SK-N-SH (cell line): ENCODE data around the gene TUBA3C.

ENCODE experiments used
- EP300 ChIP-seq, 2 experiments: IDR thresholded peaks; 2 replicates each; pipeline versions ENCODE4 v1.4.0 to v1.6.1; 2012; ENCODE audit warnings: borderline replicate concordance in 1 of 2, low read depth in 1 of 2, low read length in 1 of 2
- GABPA ChIP-seq: IDR thresholded peaks from 2 replicates; pipeline ENCODE4 v1.4.0; 2012; ENCODE audit warnings: low read depth, mild to moderate bottlenecking
- MXI1 ChIP-seq: IDR thresholded peaks from 2 replicates; pipeline ENCODE4 v1.6.1; 2012; ENCODE audit warnings: mild to moderate bottlenecking, low read depth, low read length, improper control_type of control experiment
- NRF1 ChIP-seq: IDR thresholded peaks from 2 replicates; pipeline ENCODE4 v1.6.1; 2012; ENCODE audit warnings: low read depth, mild to moderate bottlenecking, low read length
- POLR2AphosphoS5 ChIP-seq: IDR thresholded peaks from 2 replicates; pipeline ENCODE4 v1.6.1; 2012; ENCODE audit warnings: low read depth, low read length
- RAD21 ChIP-seq: IDR thresholded peaks from 2 replicates; pipeline ENCODE4 v1.6.1; 2012; ENCODE audit warnings: mild to moderate bottlenecking, low read length
- RFX5 ChIP-seq: IDR thresholded peaks from 2 replicates; pipeline ENCODE4 v1.6.1; 2012; ENCODE audit warnings: mild to moderate bottlenecking, improper control_type of control experiment, low read length
- TAF1 ChIP-seq: IDR thresholded peaks from 2 replicates; pipeline ENCODE4 v1.6.1; 2012; ENCODE audit warnings: low read depth, mild to moderate bottlenecking, low read length, moderate library complexity, borderline replicate concordance
- TCF12 ChIP-seq: IDR thresholded peaks from 2 replicates; pipeline ENCODE4 v1.4.0; 2012
- TF ChIP-seq, protein P1 (sequence below): fragments of 200-600 bp; sonication (generic); IDR thresholded peaks from 2 replicates; pipeline ENCODE4 v1.6.1; 2017; ENCODE audit warnings: antibody characterized with exemption, mild to moderate bottlenecking, moderate library complexity

DNA sequence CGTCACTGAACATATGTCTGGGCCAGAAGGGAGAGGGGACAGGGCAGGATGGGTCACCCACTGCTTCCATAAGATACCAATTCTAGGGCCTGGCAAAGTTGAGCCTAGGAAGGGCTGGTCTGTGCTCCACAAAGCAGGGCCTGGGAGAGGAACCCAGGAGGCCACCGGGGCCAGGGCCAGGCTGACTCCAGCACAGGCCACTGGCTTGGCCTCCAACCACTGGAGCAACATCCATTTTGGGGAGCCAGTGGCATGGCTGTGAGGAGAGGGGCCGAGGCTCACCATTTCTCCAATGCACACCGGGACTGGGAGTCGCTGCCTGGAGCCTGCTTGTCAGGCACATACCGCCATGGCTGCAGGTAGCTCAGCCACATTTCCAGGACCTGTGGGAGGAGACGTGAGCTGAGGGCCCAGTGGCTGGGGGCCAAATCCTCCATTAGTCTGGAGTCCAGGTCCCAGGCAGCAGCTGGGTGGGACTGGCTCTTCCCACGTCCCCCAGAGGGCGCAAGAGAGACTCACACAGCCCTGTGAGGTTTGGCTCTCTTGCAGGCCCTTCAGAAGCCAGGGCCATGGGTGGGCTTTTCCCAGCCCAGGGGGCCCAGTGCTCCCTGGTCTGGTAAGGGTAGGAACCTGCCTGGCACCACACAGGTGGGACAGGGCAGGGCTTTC, 27.7 kb downstream of the TUBA3C start:
- TF ChIP-seq, protein P1, sequence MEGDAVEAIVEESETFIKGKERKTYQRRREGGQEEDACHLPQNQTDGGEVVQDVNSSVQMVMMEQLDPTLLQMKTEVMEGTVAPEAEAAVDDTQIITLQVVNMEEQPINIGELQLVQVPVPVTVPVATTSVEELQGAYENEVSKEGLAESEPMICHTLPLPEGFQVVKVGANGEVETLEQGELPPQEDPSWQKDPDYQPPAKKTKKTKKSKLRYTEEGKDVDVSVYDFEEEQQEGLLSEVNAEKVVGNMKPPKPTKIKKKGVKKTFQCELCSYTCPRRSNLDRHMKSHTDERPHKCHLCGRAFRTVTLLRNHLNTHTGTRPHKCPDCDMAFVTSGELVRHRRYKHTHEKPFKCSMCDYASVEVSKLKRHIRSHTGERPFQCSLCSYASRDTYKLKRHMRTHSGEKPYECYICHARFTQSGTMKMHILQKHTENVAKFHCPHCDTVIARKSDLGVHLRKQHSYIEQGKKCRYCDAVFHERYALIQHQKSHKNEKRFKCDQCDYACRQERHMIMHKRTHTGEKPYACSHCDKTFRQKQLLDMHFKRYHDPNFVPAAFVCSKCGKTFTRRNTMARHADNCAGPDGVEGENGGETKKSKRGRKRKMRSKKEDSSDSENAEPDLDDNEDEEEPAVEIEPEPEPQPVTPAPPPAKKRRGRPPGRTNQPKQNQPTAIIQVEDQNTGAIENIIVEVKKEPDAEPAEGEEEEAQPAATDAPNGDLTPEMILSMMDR = peak; percentile 51
- TF ChIP-seq RAD21 (peak; percentile 31), POLR2AphosphoS5 (no peak), GABPA (no peak), RFX5 (no peak), TCF12 (no peak), TAF1 (no peak), NRF1 (no peak), MXI1 (no peak), EP300 (IDR thresholded peaks at IDR 0.05; ENCODE audit: borderline replicate concordance in 1 of 2, low read depth in 1 of 2, low read length in 1 of 2) (no peak)
